ENCODE data around the gene KRT34. TPM values are rescaled to one million over a fixed set of nuclear protein-coding genes. Genes with fewer than 3 reads are reported as not detected.
"Not testable (repeated sequence)": the region's sequence is repeated elsewhere in the genome, so short reads cannot be mapped to it uniquely, and the experiment has no call there.

Gene KRT34
- total RNA-seq, 1 donor from 2014 or later: not detected

GRCh38 chr17:41352597-41353366 is 29.3 kb downstream of the KRT34 start:
- H3K9ac ChIP-seq (ENCODE audit: low read length): no peak overlapping the region
- H3K4me2 ChIP-seq (ENCODE audit: low read length): no peak overlapping the region
- H3K4me3 ChIP-seq (ENCODE audit: insufficient read depth, low read depth, low read length): no peak overlapping the region
- H3K27me3 ChIP-seq (ENCODE audit: insufficient read depth, low read length): peaks cover 4% of the 10 kb centered on the region
- Mint-ChIP-seq H3K4me3 (ENCODE audit: unreplicated experiment) (no peak overlapping the region), H3K36me3 (ENCODE audit: low read depth, unreplicated experiment) (no peaks in the 10 kb centered on the region), H3K27me3 (ENCODE audit: low read depth, unreplicated experiment) (peaks cover 24% of the 10 kb centered on the region), H3K4me1 (ENCODE audit: low read depth, unreplicated experiment) (no peaks in the 10 kb centered on the region), H3K27ac (ENCODE audit: unreplicated experiment) (no peak overlapping the region), H3K9me3 (ENCODE audit: unreplicated experiment) (peaks cover 6% of the 10 kb centered on the region)
- no peak overlapping the region for H2AFZ ChIP-seq (ENCODE audit: low read depth, low read length)
- H3K4me1 ChIP-seq (ENCODE audit: insufficient read depth, low read length): no peaks in the 10 kb centered on the region
- H4K20me1 ChIP-seq (ENCODE audit: insufficient read depth, low read length): no peaks in the 10 kb centered on the region
- no peak overlapping the region for H3K27ac ChIP-seq (ENCODE audit: low read depth, low read length)
- TF ChIP-seq CTCF (IDR thresholded peaks at IDR 0.05; ENCODE audit: insufficient read depth, low read depth, low read length) (no peak), EZH2 (IDR thresholded peaks at IDR 0.05; ENCODE audit: insufficient read depth, low read length) (no peak)
- FAIRE-seq: no peak
- no peaks in the 10 kb centered on the region for H3K36me3 ChIP-seq (ENCODE audit: insufficient read depth, low read length)
- H3K79me2 ChIP-seq (ENCODE audit: insufficient read depth, low read length): no peaks in the 10 kb centered on the region
- H3K9me3 ChIP-seq (ENCODE audit: insufficient read depth, low read depth, low read length): no peaks in the 10 kb centered on the region
- DNase-seq (ENCODE audit: low read depth): no peak

- Mint-ChIP-seq H3K9me3 (ENCODE audit: unreplicated experiment) (peaks cover 6% of the 10 kb centered on the region), H3K27me3 (ENCODE audit: low read depth, unreplicated experiment) (peaks cover 24% of the 10 kb centered on the region), H3K36me3 (ENCODE audit: low read depth, unreplicated experiment) (no peaks in the 10 kb centered on the region), H3K4me1 (ENCODE audit: low read depth, unreplicated experiment) (no peaks in the 10 kb centered on the region), H3K27ac (ENCODE audit: unreplicated experiment) (no peak overlapping the region), H3K4me3 (ENCODE audit: unreplicated experiment) (no peak overlapping the region)
- Histone ChIP-seq H2AFZ (ENCODE audit: low read depth, low read length) (no peak overlapping the region), H3K4me3 (ENCODE audit: insufficient read depth, low read depth, low read length) (no peak overlapping the region), H3K27me3 (ENCODE audit: insufficient read depth, low read length) (peaks cover 4% of the 10 kb centered on the region), H3K27ac (ENCODE audit: low read depth, low read length) (no peak overlapping the region), H3K9ac (ENCODE audit: low read length) (no peak overlapping the region), H3K4me1 (ENCODE audit: insufficient read depth, low read length) (no peaks in the 10 kb centered on the region), H3K79me2 (ENCODE audit: insufficient read depth, low read length) (no peaks in the 10 kb centered on the region), H3K36me3 (ENCODE audit: insufficient read depth, low read length) (no peaks in the 10 kb centered on the region), H4K20me1 (ENCODE audit: insufficient read depth, low read length) (no peaks in the 10 kb centered on the region), H3K9me3 (ENCODE audit: insufficient read depth, low read depth, low read length) (no peaks in the 10 kb centered on the region), H3K4me2 (ENCODE audit: low read length) (no peak overlapping the region)
- no peak for FAIRE-seq
- TF ChIP-seq EZH2 (IDR thresholded peaks at IDR 0.05; ENCODE audit: insufficient read depth, low read length) (no peak), CTCF (IDR thresholded peaks at IDR 0.05; ENCODE audit: insufficient read depth, low read depth, low read length) (no peak)
- no peak for DNase-seq (ENCODE audit: low read depth)
Observed at GRCh38 chr17:41351177-41351576, 30.9 kb downstream of the KRT34 start.

- H3K27ac Mint-ChIP-seq (ENCODE audit: unreplicated experiment); H3K79me2 ChIP-seq (ENCODE audit: insufficient read depth, low read length); H3K27me3 ChIP-seq (ENCODE audit: insufficient read depth, low read length); H3K36me3 ChIP-seq (ENCODE audit: insufficient read depth, low read length); H3K4me3 Mint-ChIP-seq (ENCODE audit: unreplicated experiment); H3K9me3 Mint-ChIP-seq (ENCODE audit: unreplicated experiment); H3K4me1 Mint-ChIP-seq (ENCODE audit: low read depth, unreplicated experiment); H3K4me2 ChIP-seq (ENCODE audit: low read length); H4K20me1 ChIP-seq (ENCODE audit: insufficient read depth, low read length); H3K9ac ChIP-seq (ENCODE audit: low read length); H3K4me3 ChIP-seq (ENCODE audit: insufficient read depth, low read depth, low read length); H2AFZ ChIP-seq (ENCODE audit: low read depth, low read length); H3K27ac ChIP-seq (ENCODE audit: low read depth, low read length); H3K4me1 ChIP-seq (ENCODE audit: insufficient read depth, low read length); DNase-seq (ENCODE audit: low read depth); FAIRE-seq; H3K36me3 Mint-ChIP-seq (ENCODE audit: low read depth, unreplicated experiment); H3K9me3 ChIP-seq (ENCODE audit: insufficient read depth, low read depth, low read length): not testable (repeated sequence)
- peaks cover 24% of the 10 kb centered on the region for H3K27me3 Mint-ChIP-seq (ENCODE audit: low read depth, unreplicated experiment)
Observed at GRCh38 chr17:41350381-41350878, 31.7 kb downstream of the KRT34 start, which contains the start of gene KRT33A. KRT33A (minus strand) TSS chr17:41350828; CDS start chr17:41350767, 61 bp downstream.

Measured in astrocyte (in vitro differentiated cells and primary cell).